HepG2 (cell line): Measurements from ENCODE around the gene OSBPL5. TPM values are rescaled to one million over a fixed set of nuclear protein-coding genes. Genes with fewer than 3 reads are reported as not detected.

Experiments
- HNRNPUL1 ChIP-seq: fragments of 200-400 bp; formaldehyde crosslinking; IDR thresholded peaks from 2 replicates; pipeline ENCODE4 v1.6.1; 2017; ENCODE audit warnings: low read depth, mild to moderate bottlenecking, low read length, moderate library complexity
- STAG1 ChIP-seq: sonication (generic); formaldehyde crosslinking; IDR thresholded peaks from 2 replicates; pipeline ENCODE4 v1.4.0; 2020; ENCODE audit warnings: missing genetic modification reagents
- ZNF784 ChIP-seq: sonication (generic); formaldehyde crosslinking; IDR thresholded peaks from 2 replicates; pipeline ENCODE4 v1.5.1; 2020; ENCODE audit warnings: missing genetic modification reagents, mild to moderate bottlenecking, borderline replicate concordance
- ZNF83 ChIP-seq: sonication (generic); formaldehyde crosslinking; IDR thresholded peaks from 2 replicates; pipeline ENCODE4 v1.4.0; 2020; ENCODE audit warnings: missing genetic modification reagents, mild to moderate bottlenecking, borderline replicate concordance
- polyA plus RNA-seq, 8 experiments: library from polyadenylated mRNA; depleted of rRNA in 3 of 8; stranded (reverse) in 7 of 8; unstranded in 1 of 8; fragments of >200 nt; fragmentation: Illumina TruSeq in 4 of 8; extraction: Trizol in 4 of 8; gene quantifications; 2 replicates each; pipeline versions ENCODE4 v1.2.1 to v1.2.3, GENCODE V29; 2011 to 2016; ENCODE audit warnings: low read depth in 4 of 8, missing spikeins in 1 of 8, mixed read lengths in 1 of 8; ENCODE audit not compliant: insufficient read depth in 1 of 8
- total RNA-seq, 5 experiments: library from RNA; depleted of rRNA; stranded (reverse); fragments of >200 nt; fragmentation: Illumina TruSeq; extraction: Trizol; gene quantifications; 2 replicates each; pipeline ENCODE4 v1.2.3, GENCODE V29; 2016; ENCODE audit warnings: low read depth in 1 of 5
- TF ChIP-seq, protein P1 (sequence below): sonication (generic); formaldehyde crosslinking; IDR thresholded peaks from 2 replicates; pipeline ENCODE4 v1.5.1; 2020; ENCODE audit warnings: missing genetic modification reagents, mild to moderate bottlenecking, borderline replicate concordance
- TF ChIP-seq, protein P2 (sequence below): sonication (generic); formaldehyde crosslinking; IDR thresholded peaks from 2 replicates; pipeline ENCODE4 v1.4.0; 2020; ENCODE audit warnings: missing genetic modification reagents

The OSBPL5 gene
- total and polyA plus RNA-seq, 2 of the 13 experiments (the other 11 are each of a cell fraction or from before 2014, with no cell fraction given) = not detected

GRCh38 chr11:3148255-3148989, 16.7 kb downstream of the OSBPL5 start (continued):
- TF ChIP-seq, protein P1, sequence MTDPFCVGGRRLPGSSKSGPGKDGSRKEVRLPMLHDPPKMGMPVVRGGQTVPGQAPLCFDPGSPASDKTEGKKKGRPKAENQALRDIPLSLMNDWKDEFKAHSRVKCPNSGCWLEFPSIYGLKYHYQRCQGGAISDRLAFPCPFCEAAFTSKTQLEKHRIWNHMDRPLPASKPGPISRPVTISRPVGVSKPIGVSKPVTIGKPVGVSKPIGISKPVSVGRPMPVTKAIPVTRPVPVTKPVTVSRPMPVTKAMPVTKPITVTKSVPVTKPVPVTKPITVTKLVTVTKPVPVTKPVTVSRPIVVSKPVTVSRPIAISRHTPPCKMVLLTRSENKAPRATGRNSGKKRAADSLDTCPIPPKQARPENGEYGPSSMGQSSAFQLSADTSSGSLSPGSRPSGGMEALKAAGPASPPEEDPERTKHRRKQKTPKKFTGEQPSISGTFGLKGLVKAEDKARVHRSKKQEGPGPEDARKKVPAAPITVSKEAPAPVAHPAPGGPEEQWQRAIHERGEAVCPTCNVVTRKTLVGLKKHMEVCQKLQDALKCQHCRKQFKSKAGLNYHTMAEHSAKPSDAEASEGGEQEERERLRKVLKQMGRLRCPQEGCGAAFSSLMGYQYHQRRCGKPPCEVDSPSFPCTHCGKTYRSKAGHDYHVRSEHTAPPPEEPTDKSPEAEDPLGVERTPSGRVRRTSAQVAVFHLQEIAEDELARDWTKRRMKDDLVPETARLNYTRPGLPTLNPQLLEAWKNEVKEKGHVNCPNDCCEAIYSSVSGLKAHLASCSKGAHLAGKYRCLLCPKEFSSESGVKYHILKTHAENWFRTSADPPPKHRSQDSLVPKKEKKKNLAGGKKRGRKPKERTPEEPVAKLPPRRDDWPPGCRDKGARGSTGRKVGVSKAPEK = no peak
- no peak for TF ChIP-seq STAG1 (CRISPR knock-in tag)
- no peak for TF ChIP-seq ZNF83 (CRISPR knock-in tag)
- TF ChIP-seq HNRNPUL1 = no peak
- TF ChIP-seq ZNF784 (CRISPR knock-in tag) = no peak
- TF ChIP-seq, protein P2, sequence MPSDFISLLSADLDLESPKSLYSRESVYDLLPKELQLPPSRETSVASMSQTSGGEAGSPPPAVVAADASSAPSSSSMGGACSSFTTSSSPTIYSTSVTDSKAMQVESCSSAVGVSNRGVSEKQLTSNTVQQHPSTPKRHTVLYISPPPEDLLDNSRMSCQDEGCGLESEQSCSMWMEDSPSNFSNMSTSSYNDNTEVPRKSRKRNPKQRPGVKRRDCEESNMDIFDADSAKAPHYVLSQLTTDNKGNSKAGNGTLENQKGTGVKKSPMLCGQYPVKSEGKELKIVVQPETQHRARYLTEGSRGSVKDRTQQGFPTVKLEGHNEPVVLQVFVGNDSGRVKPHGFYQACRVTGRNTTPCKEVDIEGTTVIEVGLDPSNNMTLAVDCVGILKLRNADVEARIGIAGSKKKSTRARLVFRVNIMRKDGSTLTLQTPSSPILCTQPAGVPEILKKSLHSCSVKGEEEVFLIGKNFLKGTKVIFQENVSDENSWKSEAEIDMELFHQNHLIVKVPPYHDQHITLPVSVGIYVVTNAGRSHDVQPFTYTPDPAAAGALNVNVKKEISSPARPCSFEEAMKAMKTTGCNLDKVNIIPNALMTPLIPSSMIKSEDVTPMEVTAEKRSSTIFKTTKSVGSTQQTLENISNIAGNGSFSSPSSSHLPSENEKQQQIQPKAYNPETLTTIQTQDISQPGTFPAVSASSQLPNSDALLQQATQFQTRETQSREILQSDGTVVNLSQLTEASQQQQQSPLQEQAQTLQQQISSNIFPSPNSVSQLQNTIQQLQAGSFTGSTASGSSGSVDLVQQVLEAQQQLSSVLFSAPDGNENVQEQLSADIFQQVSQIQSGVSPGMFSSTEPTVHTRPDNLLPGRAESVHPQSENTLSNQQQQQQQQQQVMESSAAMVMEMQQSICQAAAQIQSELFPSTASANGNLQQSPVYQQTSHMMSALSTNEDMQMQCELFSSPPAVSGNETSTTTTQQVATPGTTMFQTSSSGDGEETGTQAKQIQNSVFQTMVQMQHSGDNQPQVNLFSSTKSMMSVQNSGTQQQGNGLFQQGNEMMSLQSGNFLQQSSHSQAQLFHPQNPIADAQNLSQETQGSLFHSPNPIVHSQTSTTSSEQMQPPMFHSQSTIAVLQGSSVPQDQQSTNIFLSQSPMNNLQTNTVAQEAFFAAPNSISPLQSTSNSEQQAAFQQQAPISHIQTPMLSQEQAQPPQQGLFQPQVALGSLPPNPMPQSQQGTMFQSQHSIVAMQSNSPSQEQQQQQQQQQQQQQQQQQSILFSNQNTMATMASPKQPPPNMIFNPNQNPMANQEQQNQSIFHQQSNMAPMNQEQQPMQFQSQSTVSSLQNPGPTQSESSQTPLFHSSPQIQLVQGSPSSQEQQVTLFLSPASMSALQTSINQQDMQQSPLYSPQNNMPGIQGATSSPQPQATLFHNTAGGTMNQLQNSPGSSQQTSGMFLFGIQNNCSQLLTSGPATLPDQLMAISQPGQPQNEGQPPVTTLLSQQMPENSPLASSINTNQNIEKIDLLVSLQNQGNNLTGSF (CRISPR knock-in tag) = no peak
